OCI-LY1 (cell line): Measurements from ENCODE around the gene PHF14.

Experiments used
- H2AFZ ChIP-seq: fragments of 200-600 bp; sonication (generic), shearing (Covaris generic); 2 replicates; pipeline ENCODE4 v1.6.0; 2014; ENCODE audit warnings: antibody characterized with exemption, mild to moderate bottlenecking, low read length
- H3F3A ChIP-seq: fragments of 200-600 bp; sonication (generic), shearing (Covaris generic); 2 replicates; pipeline ENCODE4 v1.6.0; 2014; ENCODE audit warnings: mild to moderate bottlenecking, antibody characterized with exemption, low read length, moderate library complexity; ENCODE audit not compliant: insufficient read depth
- H3K27ac ChIP-seq: fragments of 200-600 bp; sonication (generic); 2 replicates; pipeline ENCODE4 v1.5.1; 2014; ENCODE audit warnings: low read length, mixed run types, mild to moderate bottlenecking, low read depth; ENCODE audit not compliant: poor library complexity, severe bottlenecking
- H3K27me3 ChIP-seq: fragments of 200-600 bp; sonication (generic); 2 replicates; pipeline ENCODE4 v1.6.0; 2014; ENCODE audit warnings: antibody characterized with exemption, mild to moderate bottlenecking, low read length, moderate library complexity; ENCODE audit not compliant: insufficient read depth
- H3K36me3 ChIP-seq: fragments of 200-600 bp; sonication (generic); 2 replicates; pipeline ENCODE4 v1.6.1; 2014; ENCODE audit warnings: mild to moderate bottlenecking, antibody characterized with exemption, low read length, moderate library complexity, mixed read lengths; ENCODE audit not compliant: insufficient read depth
- H3K4me1 ChIP-seq: fragments of 200-600 bp; sonication (generic); 2 replicates; pipeline ENCODE4 v1.5.1; 2014; ENCODE audit warnings: mild to moderate bottlenecking, low read length, moderate library complexity; ENCODE audit not compliant: insufficient read depth, severe bottlenecking
- H3K4me2 ChIP-seq: fragments of 200-600 bp; sonication (generic), shearing (Covaris generic); 2 replicates; pipeline ENCODE4 v1.6.1; 2014; ENCODE audit warnings: low read length
- H3K4me3 ChIP-seq: fragments of 200-600 bp; sonication (generic); 2 replicates; pipeline ENCODE4 v1.5.1; 2014; ENCODE audit warnings: low read length, low read depth, mild to moderate bottlenecking, mixed read lengths; ENCODE audit not compliant: poor library complexity, severe bottlenecking
- H3K79me2 ChIP-seq: fragments of 200-600 bp; shearing (Covaris generic); 2 replicates; pipeline ENCODE4 v1.6.1; 2016; ENCODE audit warnings: mixed run types, low read length, mixed read lengths; ENCODE audit not compliant: insufficient read depth
- H3K9ac ChIP-seq: fragments of 200-600 bp; sonication (generic), shearing (Covaris generic); 2 replicates; pipeline ENCODE4 v1.6.1; 2014; ENCODE audit warnings: mild to moderate bottlenecking, low read length, mixed read lengths
- H3K9me2 ChIP-seq: fragments of 200-600 bp; sonication (generic), shearing (Covaris generic); 2 replicates; pipeline ENCODE4 v1.6.1; 2014; ENCODE audit warnings: low read depth, mild to moderate bottlenecking, low read length, mixed read lengths
- H3K9me3 ChIP-seq: fragments of 200-600 bp; shearing (Covaris generic); 2 replicates; pipeline ENCODE4 v1.6.1; 2014; ENCODE audit warnings: low read length, mixed read lengths
- H4K20me1 ChIP-seq: fragments of 200-600 bp; sonication (generic), shearing (Covaris generic); 2 replicates; pipeline ENCODE4 v1.6.0; 2016; ENCODE audit warnings: mild to moderate bottlenecking, low read length; ENCODE audit not compliant: insufficient read depth
- EZH2 ChIP-seq: fragments of 200-600 bp; sonication (generic), shearing (Covaris generic); IDR thresholded peaks from 2 replicates; pipeline ENCODE4 v1.8.0; 2017; ENCODE audit warnings: borderline replicate concordance, mixed run types, mild to moderate bottlenecking, antibody characterized with exemption, low read length, moderate library complexity, mixed read lengths
- TF ChIP-seq, protein P1 (sequence below): fragments of 200-600 bp; sonication (generic), shearing (Covaris generic); IDR thresholded peaks from 2 replicates; pipeline ENCODE4 v1.5.1; 2017; ENCODE audit warnings: mild to moderate bottlenecking, antibody characterized with exemption, low read length, moderate library complexity, mixed read lengths

The PHF14 gene

DNA sequence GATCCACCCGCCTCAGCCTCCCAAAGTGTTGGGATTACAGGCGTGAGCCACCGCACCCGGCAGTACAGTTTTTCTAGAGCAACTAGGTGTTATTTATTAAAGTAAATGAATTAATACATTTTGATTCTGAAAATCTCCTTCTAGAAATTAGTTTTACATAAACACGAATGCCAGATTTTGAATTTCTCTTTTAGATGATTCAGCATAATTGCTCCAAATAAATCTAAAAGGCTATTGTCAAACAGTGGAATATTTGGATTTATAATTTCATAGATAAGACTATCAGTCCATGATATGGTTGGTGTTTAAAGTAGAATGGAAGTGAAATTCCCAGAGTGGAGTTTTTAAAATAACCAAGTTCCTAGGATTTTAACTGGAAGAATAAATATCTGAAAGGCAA is 1.5 kb upstream of the PHF14 start:
- no peak overlapping the region for H3K4me3 ChIP-seq

DNA sequence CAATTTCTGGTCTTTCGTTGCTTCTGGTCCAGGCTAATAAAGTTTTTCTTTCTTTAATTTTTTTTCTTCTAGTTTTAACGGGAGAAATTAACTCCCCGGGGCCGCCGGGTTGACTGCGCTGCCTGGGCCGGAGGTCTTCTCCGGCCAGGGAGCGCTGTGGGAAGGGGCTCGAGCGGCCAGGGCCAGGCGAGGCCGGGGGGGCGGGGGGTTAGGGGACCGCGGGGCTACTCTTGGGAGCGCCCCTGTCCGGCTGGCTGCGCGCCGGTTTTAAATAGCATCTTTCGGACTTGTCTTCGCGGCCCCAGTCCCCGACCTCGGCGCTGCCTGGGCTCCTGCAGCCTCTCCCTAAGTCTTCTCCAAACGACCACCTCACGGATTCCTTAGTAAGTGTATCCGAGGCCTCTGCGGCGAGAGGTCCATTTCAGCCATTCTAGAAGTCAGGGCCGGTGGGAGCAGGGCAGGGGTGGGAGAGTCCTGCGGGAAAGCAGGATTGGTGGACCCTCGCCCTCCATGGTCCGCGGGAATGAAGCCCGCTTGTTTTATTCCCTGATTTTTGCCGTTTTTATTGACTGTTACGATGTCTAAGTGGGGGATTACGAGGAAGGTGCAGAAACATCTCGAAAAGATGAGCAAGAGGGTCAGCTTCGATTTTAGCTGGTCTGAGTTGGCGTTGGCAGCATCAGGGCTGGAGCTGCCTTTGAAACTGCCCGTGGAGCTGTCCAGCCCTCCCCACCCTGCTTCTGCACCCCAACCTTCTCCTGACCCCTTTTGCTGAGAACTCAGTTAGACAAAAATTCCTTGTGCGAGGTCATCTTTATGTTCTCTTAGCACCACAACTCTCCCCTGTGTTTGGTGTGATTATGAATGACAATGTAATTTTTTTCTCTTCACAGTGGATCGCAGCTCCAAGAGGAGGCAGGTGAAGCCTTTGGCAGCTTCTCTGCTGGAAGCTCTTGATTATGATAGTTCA is 555 bp downstream of the PHF14 start:
- Histone ChIP-seq H3K27me3 (no peaks in the 10 kb centered on the region), H3K9ac (peak overlapping the region; percentile 91), H3K4me2 (peak overlapping the region; percentile 75), H3K36me3 (peaks cover 35% of the 10 kb centered on the region), H3K9me3 (no peaks in the 10 kb centered on the region), H3K79me2 (peaks cover 49% of the 10 kb centered on the region), H3K4me1 (peaks cover 34% of the 10 kb centered on the region), H3K4me3 (peak overlapping the region; percentile 80), H4K20me1 (no peaks in the 10 kb centered on the region), H3K27ac (peak overlapping the region; percentile 88), H3F3A (no peaks in the 10 kb centered on the region), H3K9me2 (no peaks in the 10 kb centered on the region), H2AFZ (no peak overlapping the region)
- TF ChIP-seq, protein P1, sequence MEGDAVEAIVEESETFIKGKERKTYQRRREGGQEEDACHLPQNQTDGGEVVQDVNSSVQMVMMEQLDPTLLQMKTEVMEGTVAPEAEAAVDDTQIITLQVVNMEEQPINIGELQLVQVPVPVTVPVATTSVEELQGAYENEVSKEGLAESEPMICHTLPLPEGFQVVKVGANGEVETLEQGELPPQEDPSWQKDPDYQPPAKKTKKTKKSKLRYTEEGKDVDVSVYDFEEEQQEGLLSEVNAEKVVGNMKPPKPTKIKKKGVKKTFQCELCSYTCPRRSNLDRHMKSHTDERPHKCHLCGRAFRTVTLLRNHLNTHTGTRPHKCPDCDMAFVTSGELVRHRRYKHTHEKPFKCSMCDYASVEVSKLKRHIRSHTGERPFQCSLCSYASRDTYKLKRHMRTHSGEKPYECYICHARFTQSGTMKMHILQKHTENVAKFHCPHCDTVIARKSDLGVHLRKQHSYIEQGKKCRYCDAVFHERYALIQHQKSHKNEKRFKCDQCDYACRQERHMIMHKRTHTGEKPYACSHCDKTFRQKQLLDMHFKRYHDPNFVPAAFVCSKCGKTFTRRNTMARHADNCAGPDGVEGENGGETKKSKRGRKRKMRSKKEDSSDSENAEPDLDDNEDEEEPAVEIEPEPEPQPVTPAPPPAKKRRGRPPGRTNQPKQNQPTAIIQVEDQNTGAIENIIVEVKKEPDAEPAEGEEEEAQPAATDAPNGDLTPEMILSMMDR: no peak
- no peak for TF ChIP-seq EZH2

More for the DNA sequence above, 1.5 kb upstream of the PHF14 start:
- peaks cover 30% of the 10 kb centered on the region for H3K79me2 ChIP-seq
- no peaks in the 10 kb centered on the region for H3K9me3 ChIP-seq
- no peaks in the 10 kb centered on the region for H3K9me2 ChIP-seq
- TF ChIP-seq, protein P1: no peak
- no peak for TF ChIP-seq EZH2
- H3K36me3 ChIP-seq: peaks cover 20% of the 10 kb centered on the region
- H4K20me1 ChIP-seq: no peaks in the 10 kb centered on the region
- no peak overlapping the region for H3K27ac ChIP-seq
- no peak overlapping the region for H2AFZ ChIP-seq
- H3K4me2 ChIP-seq: no peak overlapping the region
- no peaks in the 10 kb centered on the region for H3F3A ChIP-seq
- no peak overlapping the region for H3K9ac ChIP-seq
- H3K27me3 ChIP-seq: no peaks in the 10 kb centered on the region
- H3K4me1 ChIP-seq: peaks cover 33% of the 10 kb centered on the region

DNA sequence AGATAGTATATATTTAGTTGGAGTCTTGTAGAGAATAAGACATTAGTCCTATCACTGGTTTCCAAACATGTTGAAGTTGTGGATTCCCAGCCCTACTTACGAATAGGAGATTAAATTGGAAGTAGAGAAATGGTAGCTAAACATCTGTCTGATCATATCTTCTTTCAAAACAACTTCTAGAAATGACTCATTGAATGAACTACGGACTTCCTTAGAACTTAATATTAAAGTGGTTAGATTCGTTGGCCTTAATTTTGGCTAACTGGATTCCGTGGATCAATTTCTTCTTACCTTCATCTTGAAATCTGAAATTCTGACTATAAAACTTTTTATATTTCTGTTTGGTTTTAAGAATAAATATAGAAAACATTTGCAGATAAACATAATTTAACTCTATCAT is 3.4 kb downstream of the PHF14 start:
- H3K36me3 ChIP-seq: peaks cover 61% of the 10 kb centered on the region
- no peak overlapping the region for H3K4me3 ChIP-seq
- peaks cover 34% of the 10 kb centered on the region for H3K4me1 ChIP-seq
- no peaks in the 10 kb centered on the region for H3K9me2 ChIP-seq
- no peaks in the 10 kb centered on the region for H3K9me3 ChIP-seq
- peaks cover 69% of the 10 kb centered on the region for H3K79me2 ChIP-seq
- H3K4me2 ChIP-seq: 0 out of 2 replicates have a peak overlapping the region, but pooled peaks have one; percentile 75
- H2AFZ ChIP-seq: no peak overlapping the region
- no peaks in the 10 kb centered on the region for H4K20me1 ChIP-seq
- H3K27ac ChIP-seq: no peak overlapping the region
- no peaks in the 10 kb centered on the region for H3K27me3 ChIP-seq
- TF ChIP-seq, protein P1: no peak
- no peak for TF ChIP-seq EZH2
- no peaks in the 10 kb centered on the region for H3F3A ChIP-seq
- no peak overlapping the region for H3K9ac ChIP-seq
